OCI-LY1 (cell line): Measurements from ENCODE around the gene TEC.

ENCODE experiments used
- H2AFZ ChIP-seq: fragments of 200-600 bp; sonication (generic), shearing (Covaris generic); 2 replicates; pipeline ENCODE4 v1.6.0; 2014; ENCODE audit warnings: antibody characterized with exemption, mild to moderate bottlenecking, low read length
- H3F3A ChIP-seq: fragments of 200-600 bp; sonication (generic), shearing (Covaris generic); 2 replicates; pipeline ENCODE4 v1.6.0; 2014; ENCODE audit warnings: mild to moderate bottlenecking, antibody characterized with exemption, low read length, moderate library complexity; ENCODE audit not compliant: insufficient read depth
- H3K27ac ChIP-seq: fragments of 200-600 bp; sonication (generic); 2 replicates; pipeline ENCODE4 v1.5.1; 2014; ENCODE audit warnings: low read length, mixed run types, mild to moderate bottlenecking, low read depth; ENCODE audit not compliant: poor library complexity, severe bottlenecking
- H3K27me3 ChIP-seq: fragments of 200-600 bp; sonication (generic); 2 replicates; pipeline ENCODE4 v1.6.0; 2014; ENCODE audit warnings: antibody characterized with exemption, mild to moderate bottlenecking, low read length, moderate library complexity; ENCODE audit not compliant: insufficient read depth
- H3K36me3 ChIP-seq: fragments of 200-600 bp; sonication (generic); 2 replicates; pipeline ENCODE4 v1.6.1; 2014; ENCODE audit warnings: mild to moderate bottlenecking, antibody characterized with exemption, low read length, moderate library complexity, mixed read lengths; ENCODE audit not compliant: insufficient read depth
- H3K4me1 ChIP-seq: fragments of 200-600 bp; sonication (generic); 2 replicates; pipeline ENCODE4 v1.5.1; 2014; ENCODE audit warnings: mild to moderate bottlenecking, low read length, moderate library complexity; ENCODE audit not compliant: insufficient read depth, severe bottlenecking
- H3K4me2 ChIP-seq: fragments of 200-600 bp; sonication (generic), shearing (Covaris generic); 2 replicates; pipeline ENCODE4 v1.6.1; 2014; ENCODE audit warnings: low read length
- H3K4me3 ChIP-seq: fragments of 200-600 bp; sonication (generic); 2 replicates; pipeline ENCODE4 v1.5.1; 2014; ENCODE audit warnings: low read length, low read depth, mild to moderate bottlenecking, mixed read lengths; ENCODE audit not compliant: poor library complexity, severe bottlenecking
- H3K79me2 ChIP-seq: fragments of 200-600 bp; shearing (Covaris generic); 2 replicates; pipeline ENCODE4 v1.6.1; 2016; ENCODE audit warnings: mixed run types, low read length, mixed read lengths; ENCODE audit not compliant: insufficient read depth
- H3K9ac ChIP-seq: fragments of 200-600 bp; sonication (generic), shearing (Covaris generic); 2 replicates; pipeline ENCODE4 v1.6.1; 2014; ENCODE audit warnings: mild to moderate bottlenecking, low read length, mixed read lengths
- H3K9me2 ChIP-seq: fragments of 200-600 bp; sonication (generic), shearing (Covaris generic); 2 replicates; pipeline ENCODE4 v1.6.1; 2014; ENCODE audit warnings: low read depth, mild to moderate bottlenecking, low read length, mixed read lengths
- H3K9me3 ChIP-seq: fragments of 200-600 bp; shearing (Covaris generic); 2 replicates; pipeline ENCODE4 v1.6.1; 2014; ENCODE audit warnings: low read length, mixed read lengths
- H4K20me1 ChIP-seq: fragments of 200-600 bp; sonication (generic), shearing (Covaris generic); 2 replicates; pipeline ENCODE4 v1.6.0; 2016; ENCODE audit warnings: mild to moderate bottlenecking, low read length; ENCODE audit not compliant: insufficient read depth
- EZH2 ChIP-seq: fragments of 200-600 bp; sonication (generic), shearing (Covaris generic); IDR thresholded peaks from 2 replicates; pipeline ENCODE4 v1.8.0; 2017; ENCODE audit warnings: borderline replicate concordance, mixed run types, mild to moderate bottlenecking, antibody characterized with exemption, low read length, moderate library complexity, mixed read lengths
- TF ChIP-seq, protein P1 (sequence below): fragments of 200-600 bp; sonication (generic), shearing (Covaris generic); IDR thresholded peaks from 2 replicates; pipeline ENCODE4 v1.5.1; 2017; ENCODE audit warnings: mild to moderate bottlenecking, antibody characterized with exemption, low read length, moderate library complexity, mixed read lengths

TEC gene

DNA sequence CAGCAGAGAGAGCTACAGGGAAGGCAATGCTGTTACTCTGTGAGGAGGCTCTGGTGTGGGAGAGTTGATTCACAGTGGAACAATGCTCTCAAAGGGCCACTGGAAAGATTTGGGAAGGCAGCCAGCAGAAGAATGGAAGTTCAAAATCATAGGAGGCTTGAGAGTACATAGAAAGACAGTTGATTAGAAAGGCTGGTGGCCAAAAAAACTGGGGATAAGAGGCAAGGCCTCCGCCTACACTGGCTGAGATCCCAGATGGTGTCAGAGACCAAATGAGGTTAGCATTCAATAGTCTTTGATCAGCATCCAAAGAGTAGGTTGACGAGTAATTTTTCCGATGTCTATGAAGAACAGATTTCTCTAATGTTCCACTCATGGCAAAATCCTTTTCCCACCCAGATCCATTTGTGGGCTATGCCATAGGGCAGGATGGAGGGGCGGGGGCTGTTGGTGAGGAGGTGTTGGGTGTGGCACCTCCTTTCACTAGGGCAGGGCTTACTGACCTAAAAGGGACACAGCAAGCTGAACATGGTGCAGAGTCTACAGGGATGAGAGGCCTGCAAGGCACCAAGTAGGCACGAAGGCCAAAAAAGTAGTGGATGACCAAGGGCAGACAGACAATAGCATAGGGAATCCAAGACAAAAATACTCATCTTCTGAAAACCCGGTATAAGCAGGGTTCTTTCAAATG, 15.1 kb downstream of the TEC start:
- peaks cover 7% of the 10 kb centered on the region for H3K79me2 ChIP-seq

DNA sequence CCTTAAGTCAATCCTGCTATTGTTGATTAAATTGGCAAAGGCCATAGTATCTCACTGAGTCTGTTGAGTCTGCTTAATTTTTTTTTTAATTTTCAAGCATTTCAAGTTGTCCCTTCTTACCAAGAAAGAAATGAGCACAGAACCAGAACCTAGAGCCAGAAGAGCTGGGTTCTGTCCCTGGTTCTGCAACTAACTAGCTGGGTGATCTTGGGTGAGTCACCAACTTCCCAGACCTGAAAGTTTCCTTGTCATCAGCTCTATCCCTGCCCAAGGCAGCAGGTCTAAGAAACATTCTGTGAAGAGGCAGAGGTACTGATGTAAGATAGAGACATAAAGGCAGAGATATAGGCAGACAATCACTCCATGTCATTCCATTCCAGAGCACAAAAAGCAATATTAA, 17.3 kb downstream of the TEC start:
- H3K4me3 ChIP-seq = no peak overlapping the region
- peaks cover 20% of the 10 kb centered on the region for H3K79me2 ChIP-seq
- H4K20me1 ChIP-seq = no peaks in the 10 kb centered on the region
- no peaks in the 10 kb centered on the region for H3K27me3 ChIP-seq
- no peaks in the 10 kb centered on the region for H3K9me3 ChIP-seq
- no peak overlapping the region for H2AFZ ChIP-seq
- no peak overlapping the region for H3K4me2 ChIP-seq
- no peak for TF ChIP-seq EZH2
- H3K9ac ChIP-seq = no peak overlapping the region
- H3K9me2 ChIP-seq = no peaks in the 10 kb centered on the region
- H3K4me1 ChIP-seq = peaks cover 19% of the 10 kb centered on the region
- H3K36me3 ChIP-seq = no peaks in the 10 kb centered on the region
- H3K27ac ChIP-seq = no peak overlapping the region
- H3F3A ChIP-seq = no peaks in the 10 kb centered on the region

More for the DNA sequence above, 15.1 kb downstream of the TEC start:
- no peaks in the 10 kb centered on the region for H4K20me1 ChIP-seq
- H3K4me2 ChIP-seq = no peak overlapping the region
- no peaks in the 10 kb centered on the region for H3F3A ChIP-seq
- no peaks in the 10 kb centered on the region for H3K36me3 ChIP-seq
- H2AFZ ChIP-seq = no peak overlapping the region
- H3K27ac ChIP-seq = no peak overlapping the region
- H3K4me3 ChIP-seq = no peak overlapping the region
- H3K9ac ChIP-seq = no peak overlapping the region
- no peaks in the 10 kb centered on the region for H3K9me2 ChIP-seq
- peaks cover 24% of the 10 kb centered on the region for H3K4me1 ChIP-seq
- no peaks in the 10 kb centered on the region for H3K9me3 ChIP-seq
- H3K27me3 ChIP-seq = no peaks in the 10 kb centered on the region
- no peak for TF ChIP-seq EZH2
- TF ChIP-seq, protein P1, sequence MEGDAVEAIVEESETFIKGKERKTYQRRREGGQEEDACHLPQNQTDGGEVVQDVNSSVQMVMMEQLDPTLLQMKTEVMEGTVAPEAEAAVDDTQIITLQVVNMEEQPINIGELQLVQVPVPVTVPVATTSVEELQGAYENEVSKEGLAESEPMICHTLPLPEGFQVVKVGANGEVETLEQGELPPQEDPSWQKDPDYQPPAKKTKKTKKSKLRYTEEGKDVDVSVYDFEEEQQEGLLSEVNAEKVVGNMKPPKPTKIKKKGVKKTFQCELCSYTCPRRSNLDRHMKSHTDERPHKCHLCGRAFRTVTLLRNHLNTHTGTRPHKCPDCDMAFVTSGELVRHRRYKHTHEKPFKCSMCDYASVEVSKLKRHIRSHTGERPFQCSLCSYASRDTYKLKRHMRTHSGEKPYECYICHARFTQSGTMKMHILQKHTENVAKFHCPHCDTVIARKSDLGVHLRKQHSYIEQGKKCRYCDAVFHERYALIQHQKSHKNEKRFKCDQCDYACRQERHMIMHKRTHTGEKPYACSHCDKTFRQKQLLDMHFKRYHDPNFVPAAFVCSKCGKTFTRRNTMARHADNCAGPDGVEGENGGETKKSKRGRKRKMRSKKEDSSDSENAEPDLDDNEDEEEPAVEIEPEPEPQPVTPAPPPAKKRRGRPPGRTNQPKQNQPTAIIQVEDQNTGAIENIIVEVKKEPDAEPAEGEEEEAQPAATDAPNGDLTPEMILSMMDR = no peak

DNA sequence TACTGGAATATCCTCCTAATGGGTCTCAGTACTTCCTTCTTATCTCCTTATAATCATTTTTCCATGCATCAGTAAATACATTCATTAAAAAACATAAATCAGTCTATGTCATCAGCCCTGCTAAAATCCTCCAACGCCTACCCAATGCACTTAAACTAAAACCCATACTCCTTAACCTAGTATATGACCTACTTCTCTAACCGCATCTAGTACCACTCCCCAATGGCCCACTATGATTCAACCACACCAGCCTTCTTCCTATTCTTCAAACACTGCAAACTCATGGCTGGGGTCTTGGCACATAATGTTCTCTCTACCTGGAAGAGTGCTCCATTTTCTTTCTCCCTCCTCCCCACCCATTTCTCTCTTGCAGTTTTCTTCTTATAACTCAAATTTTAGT, 18.7 kb downstream of the TEC start:
- Histone ChIP-seq H3K27me3 (no peaks in the 10 kb centered on the region), H2AFZ (no peak overlapping the region), H3K4me1 (peaks cover 17% of the 10 kb centered on the region), H3K9me2 (no peaks in the 10 kb centered on the region), H3F3A (no peaks in the 10 kb centered on the region), H3K9ac (no peak overlapping the region), H3K4me3 (no peak overlapping the region), H3K79me2 (peaks cover 31% of the 10 kb centered on the region), H3K36me3 (no peaks in the 10 kb centered on the region), H3K27ac (no peak overlapping the region), H3K9me3 (no peaks in the 10 kb centered on the region), H4K20me1 (no peaks in the 10 kb centered on the region), H3K4me2 (no peak overlapping the region)
- TF ChIP-seq, protein P1 = no peak
- no peak for TF ChIP-seq EZH2

DNA sequence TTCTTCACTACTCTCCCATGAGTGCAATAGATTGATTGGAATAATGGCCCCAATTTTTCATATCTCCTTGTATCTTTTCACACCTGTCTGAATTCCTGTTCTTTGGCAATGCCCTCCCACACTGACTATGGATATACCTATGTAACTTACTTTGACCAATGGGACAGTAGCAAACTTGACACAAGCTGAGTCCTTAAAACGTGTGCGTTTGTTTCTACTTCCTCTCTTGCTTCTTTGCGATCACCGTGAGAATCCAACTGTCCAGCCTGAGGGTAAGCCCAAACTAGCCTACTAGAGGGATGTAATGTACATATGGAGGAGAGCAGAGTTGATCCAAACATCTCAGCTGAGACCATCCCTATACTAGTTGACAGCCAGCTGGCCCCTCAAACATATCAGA, 19.3 kb downstream of the TEC start:
- peaks cover 31% of the 10 kb centered on the region for H3K79me2 ChIP-seq

More for the DNA sequence above, 19.3 kb downstream of the TEC start:
- H3K9me3 ChIP-seq = no peaks in the 10 kb centered on the region
- H3K4me2 ChIP-seq = no peak overlapping the region
- TF ChIP-seq, protein P1 = no peak
- no peak for TF ChIP-seq EZH2
- no peak overlapping the region for H3K4me3 ChIP-seq
- no peaks in the 10 kb centered on the region for H3K27me3 ChIP-seq
- H3K9ac ChIP-seq = no peak overlapping the region
- no peaks in the 10 kb centered on the region for H3K9me2 ChIP-seq
- no peaks in the 10 kb centered on the region for H4K20me1 ChIP-seq
- H3K4me1 ChIP-seq = peaks cover 17% of the 10 kb centered on the region
- H3K27ac ChIP-seq = no peak overlapping the region
- no peak overlapping the region for H2AFZ ChIP-seq
- no peaks in the 10 kb centered on the region for H3F3A ChIP-seq
- H3K36me3 ChIP-seq = no peaks in the 10 kb centered on the region
